Measurements from ENCODE around the gene SBF1.

SBF1 gene

DNA sequence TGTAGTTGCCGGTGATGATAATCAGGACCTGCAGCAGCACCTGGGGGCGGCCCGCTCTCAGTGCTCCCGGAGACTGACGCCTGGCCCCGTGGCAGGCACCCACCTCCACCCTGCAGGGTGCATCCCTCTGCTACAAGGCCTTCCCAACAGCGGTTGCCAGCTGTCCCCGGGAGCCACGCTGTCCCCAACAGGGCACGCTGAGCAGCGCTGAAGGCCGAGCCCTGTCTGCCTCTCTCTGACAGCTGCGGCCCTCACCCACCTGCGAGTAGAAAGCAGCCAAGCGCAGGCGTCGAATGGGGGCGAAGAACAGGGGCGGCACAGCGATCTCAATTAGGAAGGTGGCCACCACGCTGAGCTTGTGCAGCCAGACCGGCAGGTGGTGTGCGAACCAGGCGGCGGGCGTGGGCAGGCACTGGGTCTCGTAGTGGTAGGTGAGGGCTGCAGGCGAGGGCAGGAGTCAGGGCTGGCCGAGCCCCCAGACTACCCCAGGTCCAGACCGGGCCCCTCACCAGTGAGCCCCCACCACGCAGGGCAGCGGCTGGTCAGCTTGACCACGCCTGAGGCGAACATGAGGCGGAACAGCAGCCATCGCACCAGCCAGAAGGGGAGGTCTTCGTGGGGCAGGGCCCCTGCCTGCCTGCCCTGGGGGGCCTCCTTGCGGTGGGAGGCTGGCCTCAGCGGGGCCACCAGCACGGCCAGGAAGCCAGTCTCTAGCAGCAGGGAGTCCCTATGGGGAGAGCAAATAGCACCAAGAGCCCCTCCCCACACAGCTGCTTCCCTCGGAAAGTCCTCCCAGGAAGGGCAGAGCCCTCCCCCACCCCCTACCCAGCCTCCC lies 31.2 kb upstream of the SBF1 start:
- peak; percentile 82 to 87 for DNase-seq

- no peak for DNase-seq
Measured at GRCh38 chr22:50505276-50505775, 30.5 kb upstream of the SBF1 start.

GRCh38 chr22:50504369-50505211 lies 29.8 kb upstream of the SBF1 start:
- DNase-seq, result no peak

- no peak for DNase-seq
Measured at GRCh38 chr22:50503475-50504145, 28.8 kb upstream of the SBF1 start.

- DNase-seq, result no peak
Measured at GRCh38 chr22:50502628-50503474, 28.0 kb upstream of the SBF1 start.

- DNase-seq, result no peak
Measured at GRCh38 chr22:50502096-50502495, 27.3 kb upstream of the SBF1 start.

- no peak for DNase-seq
Measured at GRCh38 chr22:50500452-50500851, 25.6 kb upstream of the SBF1 start.

DNA sequence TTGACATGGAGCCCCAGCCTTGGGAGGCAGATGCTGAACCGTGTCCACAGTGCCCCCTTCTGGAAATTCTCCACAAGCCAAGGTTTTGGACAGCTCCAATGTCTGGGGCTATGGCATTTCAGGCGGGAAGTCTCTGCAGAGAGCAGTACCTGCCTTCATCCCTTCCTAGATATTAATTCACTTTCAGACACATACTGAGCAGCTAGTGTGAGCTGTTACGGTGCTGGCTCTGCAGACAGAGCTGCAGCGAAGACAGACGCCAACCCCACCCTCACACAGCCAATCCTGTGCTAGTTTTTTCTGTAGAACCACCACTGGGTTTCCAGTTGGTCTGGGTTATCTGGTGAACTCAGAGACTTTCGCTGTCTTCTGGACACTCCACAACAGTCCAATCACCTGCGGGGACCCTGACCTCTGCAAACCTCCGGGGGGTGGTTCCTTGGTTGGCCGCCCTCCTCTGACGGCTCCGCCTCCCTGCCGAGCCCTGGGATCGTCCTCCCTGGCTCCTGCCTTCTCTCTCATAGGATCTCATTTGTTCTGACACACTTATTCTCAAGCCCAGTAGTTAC lies 23.6 kb upstream of the SBF1 start:
- DNase-seq, result peak; percentile 37 to 67

DNA sequence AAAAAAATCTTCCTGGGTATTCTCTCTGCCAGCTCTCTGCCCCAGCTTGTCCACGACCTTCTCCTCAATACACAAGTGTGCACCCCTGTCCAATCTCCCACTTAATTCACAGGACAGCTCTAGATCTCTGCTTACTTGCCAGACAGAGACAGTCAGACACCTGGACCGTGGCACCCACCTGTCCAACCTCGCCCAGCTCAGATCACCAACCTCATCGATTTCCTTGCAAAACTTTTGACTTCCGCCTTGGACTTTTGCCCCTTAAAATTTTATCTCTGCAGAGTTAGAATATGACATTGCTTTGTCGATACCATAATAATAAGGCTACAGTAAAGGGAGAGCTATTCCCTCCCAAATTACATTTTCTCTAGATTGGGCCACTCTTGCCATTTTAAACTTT lies 22.3 kb upstream of the SBF1 start:
- no peak for DNase-seq

DNA sequence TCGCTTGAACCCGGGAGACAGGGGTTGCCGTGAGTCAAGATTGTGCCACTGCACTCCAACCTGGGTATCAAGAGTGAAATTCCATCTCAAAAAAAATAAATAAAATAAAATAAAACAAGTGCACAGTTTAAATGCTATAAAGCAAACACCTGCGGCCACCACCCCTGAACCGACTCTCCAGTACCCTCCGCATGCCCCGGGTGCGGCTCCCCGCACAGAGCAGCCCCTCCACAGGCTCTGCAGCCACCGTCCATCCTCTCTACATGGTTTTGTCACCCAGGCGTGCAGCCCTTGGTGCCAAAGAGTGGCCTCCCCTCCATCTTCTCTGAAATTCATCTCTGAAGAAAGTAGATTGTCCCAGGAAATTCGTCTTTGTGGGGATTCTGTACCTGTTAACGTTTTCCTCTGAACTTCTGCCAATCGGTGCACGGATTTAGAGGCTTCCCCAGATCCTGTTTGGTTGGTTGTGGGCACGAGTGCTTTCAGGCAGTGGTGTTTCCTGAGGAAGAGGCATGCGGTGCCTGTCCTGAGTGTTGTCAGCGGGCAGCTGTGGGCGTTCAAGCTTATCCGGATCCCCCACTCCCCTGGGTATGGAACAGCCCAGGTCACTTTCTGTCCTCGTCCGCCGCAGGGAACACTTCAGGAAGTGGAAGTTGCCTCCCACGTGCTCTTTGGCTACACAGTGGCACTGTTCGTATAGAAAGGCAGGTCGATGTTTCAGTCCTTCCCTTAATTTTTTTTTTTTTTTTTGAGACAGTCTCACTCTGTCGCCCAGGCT lies 15.9 kb upstream of the SBF1 start:
- no peak for DNase-seq

GRCh38 chr22:50489363-50490243 lies 14.8 kb upstream of the SBF1 start:
- DNase-seq, result no peak

DNA sequence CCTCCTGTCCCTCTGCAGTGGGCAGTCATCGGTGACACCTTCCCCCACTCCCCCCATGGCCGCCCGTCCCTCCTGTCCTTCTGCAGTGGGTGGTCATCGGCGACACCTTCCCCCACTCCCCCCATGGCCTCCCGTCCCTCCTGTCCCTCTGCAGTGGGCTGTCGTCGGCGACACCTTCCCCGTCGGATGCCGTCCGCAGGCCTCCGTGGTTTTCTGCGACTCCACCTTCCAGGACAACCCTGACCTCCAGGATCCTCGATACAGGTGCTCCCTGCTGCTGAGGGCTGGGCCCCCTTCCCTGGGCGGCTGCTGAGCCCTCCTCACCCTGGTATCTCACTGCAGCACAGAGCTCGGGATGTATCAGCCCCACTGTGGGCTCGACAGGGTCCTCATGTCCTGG lies 14.1 kb upstream of the SBF1 start:
- no peak for DNase-seq

DNA sequence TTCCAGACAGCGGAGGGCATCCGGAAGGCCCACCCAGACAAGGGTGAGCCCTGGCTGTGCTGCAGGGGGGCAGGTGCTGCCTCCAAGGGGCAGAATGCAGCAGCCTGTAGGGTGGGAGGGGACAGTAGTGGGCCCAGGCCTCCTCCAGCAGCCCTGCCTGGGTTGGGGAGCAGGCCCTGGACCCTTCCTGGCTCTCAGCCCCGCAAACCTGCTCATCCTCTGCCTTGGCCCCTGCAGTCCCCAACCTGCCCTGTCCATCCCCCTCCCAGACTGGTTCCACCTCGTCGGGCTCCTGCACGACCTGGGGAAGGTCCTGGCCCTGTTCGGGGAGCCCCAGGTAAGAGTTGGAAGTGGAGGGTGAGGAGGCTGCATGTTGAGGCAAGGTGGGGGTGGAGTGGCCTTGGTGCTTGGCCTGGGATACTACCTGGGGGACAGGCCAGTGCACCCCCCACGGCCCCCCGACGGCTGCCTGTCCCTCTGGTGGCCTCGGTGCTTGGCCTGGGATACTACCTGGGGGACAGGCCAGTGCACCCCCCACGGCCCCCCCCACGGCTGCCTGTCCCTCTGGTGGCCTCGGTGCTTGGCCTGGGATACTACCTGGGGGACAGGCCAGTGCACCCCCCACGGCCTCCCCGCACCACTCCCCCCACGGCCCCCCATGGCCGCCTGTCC lies 13.3 kb upstream of the SBF1 start:
- no peak for DNase-seq

DNA sequence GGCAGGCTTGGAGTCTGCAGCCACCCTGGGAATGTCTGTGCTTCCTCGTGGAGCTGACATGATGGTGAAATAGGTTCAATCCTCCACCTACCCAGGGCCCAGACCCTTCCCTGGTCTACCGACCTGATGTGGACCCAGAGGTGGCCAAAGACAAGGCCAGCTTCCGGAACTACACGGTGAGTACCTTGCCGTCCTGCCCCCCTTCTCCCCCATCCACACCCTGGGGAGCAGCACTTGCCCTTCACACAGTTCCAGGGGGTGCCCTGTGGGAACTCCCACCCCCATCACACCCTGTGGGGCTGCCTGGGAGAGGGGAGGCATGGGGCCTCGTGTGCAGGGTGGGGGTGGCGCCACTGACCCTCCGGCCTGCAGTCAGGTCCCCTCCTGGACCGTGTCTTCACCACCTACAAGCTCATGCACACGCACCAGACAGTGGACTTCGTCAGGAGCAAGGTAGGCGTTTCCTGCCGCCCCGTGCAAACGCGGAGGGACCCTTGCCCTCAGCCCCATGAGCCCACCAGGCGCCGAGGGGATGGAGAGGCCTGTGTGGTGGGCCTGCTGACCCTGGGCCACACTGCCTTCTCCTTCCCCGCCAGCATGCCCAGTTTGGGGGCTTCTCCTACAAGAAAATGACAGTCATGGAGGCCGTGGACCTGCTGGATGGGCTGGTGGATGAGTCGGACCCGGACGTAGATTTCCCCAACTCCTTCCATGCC lies 12.6 kb upstream of the SBF1 start:
- no peak for DNase-seq

- no peak for DNase-seq
Measured at GRCh38 chr22:50486561-50487289, 11.9 kb upstream of the SBF1 start, which contains the start of gene MIOX. TSS of gene MIOX (plus strand) at chr22:50486859. CDS start at chr22:50486898, 39 bp downstream.

DNA sequence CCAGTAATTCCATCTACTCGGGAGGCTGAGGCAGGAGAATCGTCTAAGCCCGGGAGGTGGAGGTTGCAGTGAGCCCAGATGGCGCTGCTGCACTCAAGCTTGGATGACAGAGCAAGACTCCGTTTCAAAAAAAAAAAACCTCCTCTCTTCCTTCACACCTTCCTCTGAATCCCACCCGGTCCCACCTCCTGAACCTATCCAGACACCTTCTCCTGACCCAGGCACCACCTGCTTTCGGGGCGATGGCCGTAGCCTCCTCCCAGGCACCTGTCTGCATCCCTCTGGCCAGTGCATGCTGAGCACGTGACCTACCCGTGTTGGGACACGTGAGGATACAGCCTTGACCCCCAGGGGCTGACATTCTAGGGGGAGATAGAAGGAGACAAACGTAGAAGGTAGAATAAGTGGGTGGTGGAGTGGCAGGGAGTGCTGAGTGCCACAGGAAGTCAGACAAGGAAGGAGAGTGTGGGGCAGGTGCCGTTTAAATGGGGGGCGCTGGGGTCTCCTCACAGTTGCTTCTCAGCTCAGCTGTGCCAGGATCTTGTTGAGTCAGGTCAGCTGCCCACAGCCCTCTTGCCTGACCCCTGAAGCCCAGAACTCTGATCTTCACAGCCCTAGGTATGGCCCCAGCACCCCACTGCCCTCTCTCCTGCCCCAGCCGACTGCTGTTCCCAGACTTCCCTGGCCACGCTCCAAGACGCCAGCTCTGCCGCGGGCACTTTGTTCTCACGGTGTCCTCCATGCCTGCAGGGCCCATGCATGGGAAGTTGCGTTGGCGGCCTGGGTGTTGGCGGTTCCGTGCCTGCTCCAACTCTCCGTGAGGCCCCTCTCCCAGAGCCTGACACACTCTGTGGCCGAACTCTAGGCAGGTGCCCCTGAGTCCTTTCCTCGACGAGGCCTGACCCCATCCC lies 10.6 kb upstream of the SBF1 start:
- DNase-seq, result no peak

Data from NCI-H2081 (cell line).